HEK293 (cell line): ENCODE data around the gene WWOX.

ENCODE experiments used
- CTCF ChIA-PET: fragments of 350-600 bp; formaldehyde crosslinking; extraction: SDS; loops from one replicate; lab custom pipeline; 2021; ENCODE audit warnings: antibody characterized with exemption; lab: Yijun Ruan, JAX
- POLR2A ChIA-PET: fragments of 300-600 bp; formaldehyde crosslinking; extraction: SDS; loops from one replicate; lab custom pipeline; 2020; ENCODE audit warnings: antibody characterized with exemption, inconsistent platforms; lab: Yijun Ruan, JAX
- H3K27ac ChIP-seq: fragments of 200-500 bp; sonication (Bioruptor generic); 2 replicates; pipeline ENCODE4 v1.5.1; 2014; ENCODE audit warnings: low read depth, low read length, control low read depth, inconsistent platforms; ENCODE audit errors: extremely low read depth
- H3K36me3 ChIP-seq, 2 experiments: fragments of 200-500 bp in 1 of 2; sonication (Bioruptor generic) in 1 of 2; 1 replicate in 1 of 2; 2 replicates in 1 of 2; pipeline ENCODE4 v1.5.1; 2014 to 2017; ENCODE audit warnings: inconsistent platforms in 2 of 2, low read length in 2 of 2; ENCODE audit not compliant: control insufficient read depth in 2 of 2, insufficient read depth in 1 of 2
- H3K4me1 ChIP-seq: fragments of 200-500 bp; sonication (Bioruptor generic); 2 replicates; pipeline ENCODE4 v1.5.1; 2014; ENCODE audit warnings: mild to moderate bottlenecking, low read length, inconsistent platforms; ENCODE audit not compliant: control insufficient read depth, insufficient read depth
- H3K4me3 ChIP-seq: 2 replicates; pipeline ENCODE4 v1.5.1; 2011; ENCODE audit warnings: low read depth, mild to moderate bottlenecking, control low read depth, low read length, moderate library complexity
- H3K9me3 ChIP-seq: fragments of 200-500 bp; sonication (Bioruptor generic); 2 replicates; pipeline ENCODE4 v1.5.1; 2014; ENCODE audit warnings: low read depth, low read length, inconsistent platforms; ENCODE audit not compliant: control insufficient read depth, insufficient read depth
- ATF2 ChIP-seq: fragments of 450-650 bp; formaldehyde crosslinking; IDR thresholded peaks from 2 replicates; pipeline ENCODE4 v1.5.1; 2016; ENCODE audit warnings: missing biosample characterization, missing genetic modification characterization, low read depth
- GLIS1 ChIP-seq: fragments of 450-650 bp; formaldehyde crosslinking; IDR thresholded peaks from 2 replicates; pipeline ENCODE4 v1.5.1; 2016; ENCODE audit warnings: missing biosample characterization, missing genetic modification characterization
- HOXA7 ChIP-seq: sonication (generic); formaldehyde crosslinking; IDR thresholded peaks from 2 replicates; pipeline ENCODE4 v1.8.1; 2022; ENCODE audit warnings: missing genetic modification reagents, borderline replicate concordance
- HOXC10 ChIP-seq: sonication (generic); formaldehyde crosslinking; IDR thresholded peaks from 2 replicates; pipeline ENCODE4 v1.8.1; 2023; ENCODE audit warnings: mild to moderate bottlenecking, missing genetic modification reagents
- KLF10 ChIP-seq: fragments of 450-650 bp; IDR thresholded peaks from 2 replicates; pipeline ENCODE4 v1.5.1; 2018; ENCODE audit warnings: missing biosample characterization, mild to moderate bottlenecking, missing genetic modification characterization
- MYNN ChIP-seq: fragments of 450-650 bp; formaldehyde crosslinking; IDR thresholded peaks from 2 replicates; pipeline ENCODE4 v1.5.1; 2016; ENCODE audit warnings: missing biosample characterization, missing genetic modification characterization, borderline replicate concordance
- SCRT2 ChIP-seq: fragments of 450-650 bp; formaldehyde crosslinking; IDR thresholded peaks from 2 replicates; pipeline ENCODE4 v1.5.1; 2016; ENCODE audit warnings: missing biosample characterization, missing genetic modification characterization
- SETDB1 ChIP-seq: IDR thresholded peaks from one replicate; pipeline ENCODE4 v1.6.1; 2017; ENCODE audit warnings: mild to moderate bottlenecking, low read length, moderate library complexity, mixed read lengths; ENCODE audit not compliant: insufficient read length
- SP3 ChIP-seq: fragments of 450-650 bp; formaldehyde crosslinking; IDR thresholded peaks from 2 replicates; pipeline ENCODE4 v1.5.1; 2016; ENCODE audit warnings: missing biosample characterization, missing genetic modification characterization
- ZBTB7A ChIP-seq: fragments of 450-650 bp; formaldehyde crosslinking; IDR thresholded peaks from 2 replicates; pipeline ENCODE4 v1.5.1; 2016; ENCODE audit warnings: low read depth, missing biosample characterization, missing genetic modification characterization
- ZFHX2 ChIP-seq: fragments of 450-650 bp; formaldehyde crosslinking; conservative IDR thresholded peaks from 2 replicates; pipeline ENCODE4 v1.5.1; 2016; ENCODE audit warnings: missing biosample characterization, missing genetic modification characterization
- ZFP41 ChIP-seq: fragments of 450-650 bp; formaldehyde crosslinking; IDR thresholded peaks from 2 replicates; pipeline ENCODE4 v1.5.1; 2016; ENCODE audit warnings: missing biosample characterization, missing genetic modification characterization, borderline replicate concordance
- ZNF138 ChIP-seq: fragments of 450-650 bp; formaldehyde crosslinking; IDR thresholded peaks from 2 replicates; pipeline ENCODE4 v1.5.1; 2016; ENCODE audit warnings: missing biosample characterization, missing genetic modification characterization, borderline replicate concordance
- ZNF140 ChIP-seq: fragments of 450-650 bp; formaldehyde crosslinking; IDR thresholded peaks from 2 replicates; pipeline ENCODE4 v1.5.1; 2016; ENCODE audit warnings: missing biosample characterization, missing genetic modification characterization
- ZNF146 ChIP-seq: fragments of 450-650 bp; formaldehyde crosslinking; IDR thresholded peaks from 2 replicates; pipeline ENCODE4 v1.5.1; 2016; ENCODE audit warnings: missing biosample characterization, missing genetic modification characterization
- ZNF169 ChIP-seq: fragments of 450-650 bp; formaldehyde crosslinking; IDR thresholded peaks from 2 replicates; pipeline ENCODE4 v1.5.1; 2016; ENCODE audit warnings: missing biosample characterization, missing genetic modification characterization
- ZNF221 ChIP-seq: fragments of 450-650 bp; formaldehyde crosslinking; IDR thresholded peaks from 2 replicates; pipeline ENCODE4 v1.5.1; 2017; ENCODE audit warnings: missing biosample characterization, missing genetic modification characterization, borderline replicate concordance
- ZNF24 ChIP-seq: fragments of 450-650 bp; formaldehyde crosslinking; IDR thresholded peaks from 2 replicates; pipeline ENCODE4 v1.5.1; 2016; ENCODE audit warnings: missing biosample characterization, missing genetic modification characterization
- ZNF248 ChIP-seq: fragments of 450-650 bp; formaldehyde crosslinking; IDR thresholded peaks from 2 replicates; pipeline ENCODE4 v1.5.1; 2017; ENCODE audit warnings: missing biosample characterization, missing genetic modification characterization
- ZNF302 ChIP-seq: fragments of 450-650 bp; formaldehyde crosslinking; IDR thresholded peaks from 2 replicates; pipeline ENCODE4 v1.5.1; 2016; ENCODE audit warnings: missing biosample characterization, missing genetic modification characterization, low read depth
- ZNF311 ChIP-seq: fragments of 450-650 bp; formaldehyde crosslinking; IDR thresholded peaks from 2 replicates; pipeline ENCODE4 v1.5.1; 2017; ENCODE audit warnings: missing biosample characterization, missing genetic modification characterization, borderline replicate concordance
- ZNF341 ChIP-seq: fragments of 450-650 bp; formaldehyde crosslinking; IDR thresholded peaks from 2 replicates; pipeline ENCODE4; 2016; ENCODE audit warnings: low read depth, missing biosample characterization, missing genetic modification characterization
- ZNF449 ChIP-seq: fragments of 450-650 bp; formaldehyde crosslinking; IDR thresholded peaks from 2 replicates; pipeline ENCODE4 v1.5.1; 2017; ENCODE audit warnings: missing biosample characterization, mild to moderate bottlenecking, missing genetic modification characterization, moderate library complexity
- ZNF513 ChIP-seq: fragments of 450-650 bp; IDR thresholded peaks from 2 replicates; pipeline ENCODE4 v1.5.1; 2018; ENCODE audit warnings: missing biosample characterization, missing genetic modification characterization
- ZNF585B ChIP-seq: fragments of 450-650 bp; formaldehyde crosslinking; IDR thresholded peaks from 2 replicates; pipeline ENCODE4 v1.5.1; 2016; ENCODE audit warnings: missing biosample characterization, missing genetic modification characterization
- ZNF624 ChIP-seq: fragments of 450-650 bp; formaldehyde crosslinking; IDR thresholded peaks from 2 replicates; pipeline ENCODE4 v1.5.1; 2017; ENCODE audit warnings: missing biosample characterization, missing genetic modification characterization
- ZNF626 ChIP-seq: fragments of 450-650 bp; sonication (Bioruptor Pico); formaldehyde crosslinking; IDR thresholded peaks from 2 replicates; pipeline ENCODE4 v1.5.1; 2018; ENCODE audit warnings: missing biosample characterization, missing genetic modification characterization, inconsistent platforms
- ZNF658 ChIP-seq: fragments of 450-650 bp; formaldehyde crosslinking; IDR thresholded peaks from 2 replicates; pipeline ENCODE4; 2016; ENCODE audit warnings: missing biosample characterization, missing genetic modification characterization
- ZNF670 ChIP-seq: fragments of 450-650 bp; formaldehyde crosslinking; IDR thresholded peaks from 2 replicates; pipeline ENCODE4 v1.5.1; 2016; ENCODE audit warnings: missing biosample characterization, missing genetic modification characterization, low read depth
- ZNF677 ChIP-seq: fragments of 450-650 bp; IDR thresholded peaks from 2 replicates; pipeline ENCODE4 v1.5.0; 2018; ENCODE audit warnings: missing biosample characterization, mild to moderate bottlenecking, missing genetic modification characterization, moderate library complexity
- ZNF768 ChIP-seq: fragments of 450-650 bp; formaldehyde crosslinking; IDR thresholded peaks from 2 replicates; pipeline ENCODE4 v1.5.1; 2018; ENCODE audit warnings: missing biosample characterization, mild to moderate bottlenecking, missing genetic modification characterization
- ZNF792 ChIP-seq: fragments of 450-650 bp; formaldehyde crosslinking; IDR thresholded peaks from 2 replicates; pipeline ENCODE4 v1.5.1; 2016; ENCODE audit warnings: missing biosample characterization, missing genetic modification characterization
- ZNF830 ChIP-seq: fragments of 450-650 bp; IDR thresholded peaks from 2 replicates; pipeline ENCODE4 v1.5.0; 2018; ENCODE audit warnings: missing biosample characterization, missing genetic modification characterization, low read depth, mild to moderate bottlenecking, moderate library complexity
- ZXDB ChIP-seq: fragments of 450-650 bp; formaldehyde crosslinking; IDR thresholded peaks from 2 replicates; pipeline ENCODE4 v1.5.1; 2016; ENCODE audit warnings: missing biosample characterization, missing genetic modification characterization

WWOX gene

GRCh38 chr16:78829280-78829679 is 729.8 kb downstream of the WWOX start:
- POLR2A ChIA-PET, result no interaction called here
- Histone ChIP-seq H3K4me1 (no peaks in the 10 kb centered on the region), H3K4me3 (no peak overlapping the region), H3K27ac (no peak overlapping the region), H3K9me3 (no peaks in the 10 kb centered on the region), H3K36me3 (no peaks in the 10 kb centered on the region)
- CTCF ChIA-PET, result no interaction called here
- TF ChIP-seq SP3 (tag by site-specific recombination) (no peak), ZXDB (no peak), ZNF341 (no peak), SCRT2 (no peak), ZNF146 (tag by site-specific recombination) (no peak), ZFHX2 (tag by site-specific recombination) (no peak), ZNF248 (no peak), ZBTB7A (no peak), ZNF768 (tag by site-specific recombination) (no peak), ZNF169 (no peak), ZNF513 (tag by site-specific recombination) (no peak), ZNF658 (tag by site-specific recombination) (no peak), ZNF24 (tag by site-specific recombination) (no peak), ZNF626 (tag by site-specific recombination) (no peak), ZNF449 (no peak), ZNF311 (tag by site-specific recombination) (no peak), HOXC10 (no peak), ZNF830 (tag by site-specific recombination) (no peak), MYNN (tag by site-specific recombination) (no peak)

GRCh38 chr16:78830599-78830998 is 731.1 kb downstream of the WWOX start:
- no peaks in the 10 kb centered on the region for H3K4me1 ChIP-seq
- ChIA-PET POLR2A (no interaction called here), CTCF (no interaction called here)

More at GRCh38 chr16:78830599-78830998, 731.1 kb downstream of the WWOX start:
- no peaks in the 10 kb centered on the region for H3K9me3 ChIP-seq
- H3K4me3 ChIP-seq, result no peak overlapping the region
- no peak overlapping the region for H3K27ac ChIP-seq
- no peaks in the 10 kb centered on the region for H3K36me3 ChIP-seq
- no peak for TF ChIP-seq ZNF670 (tag by site-specific recombination)
- no peak for TF ChIP-seq SETDB1
- no peak for TF ChIP-seq ZFP41 (tag by site-specific recombination)
- TF ChIP-seq ZNF585B (tag by site-specific recombination), result no peak
- no peak for TF ChIP-seq ATF2 (tag by site-specific recombination)
- no peak for TF ChIP-seq ZNF302 (tag by site-specific recombination)
- TF ChIP-seq ZNF792 (tag by site-specific recombination), result no peak
- no peak for TF ChIP-seq ZNF140 (tag by site-specific recombination)
- TF ChIP-seq GLIS1, result no peak
- no peak for TF ChIP-seq HOXA7 (CRISPR knock-in tag)
- TF ChIP-seq ZFHX2 (tag by site-specific recombination), result no peak
- no peak for TF ChIP-seq ZNF138 (tag by site-specific recombination)
- no peak for TF ChIP-seq KLF10 (tag by site-specific recombination)
- no peak for TF ChIP-seq ZNF624 (tag by site-specific recombination)
- no peak for TF ChIP-seq ZNF221 (tag by site-specific recombination)
- no peak for TF ChIP-seq ZNF677
